Measurements from ENCODE around the gene LRIF1. TPM values are rescaled to one million over a fixed set of nuclear protein-coding genes. Genes with fewer than 3 reads are reported as not detected.

Gene LRIF1
- total RNA-seq, 3 donors from 2014 or later (not counting 1 experiment from before 2014, with no cell fraction given): 8.9 to 12.5 (median 10.4) TPM

- peaks cover 18 to 31% of the 10 kb centered on the region in 2 donors for H3K27me3 Mint-ChIP-seq (ENCODE audit: low read depth in 2 of 2)
- DNase-seq (peak in 1 of 2 donors; percentile 66), ATAC-seq (peak; percentile 71 to 93 (median 85))
- peaks cover 11% of the 10 kb centered on the region for H3K9me3 ChIP-seq (ENCODE audit: control insufficient read depth, insufficient read depth, low read length)
- peak overlapping the region; percentile 49 for H3K4me3 Mint-ChIP-seq
- H3K27me3 ChIP-seq (ENCODE audit: control insufficient read depth, insufficient read depth, low read length): peaks cover 4% of the 10 kb centered on the region
- intact Hi-C loops (cut with micrococcal nuclease): no loop called here
- H3K9me3 Mint-ChIP-seq: peaks cover 3 to 7% of the 10 kb centered on the region in 2 donors
- 33% methylated on average over 3 of the region's 3 CpGs for WGBS (ENCODE audit: insufficient coverage)
- peaks cover 27% of the 10 kb centered on the region in 2 donors for H3K4me1 Mint-ChIP-seq
- H3K4me1 ChIP-seq (ENCODE audit: control insufficient read depth, insufficient read depth, low read length): peaks cover 18% of the 10 kb centered on the region
- peak overlapping the region; percentile 43 for H3K27ac ChIP-seq (ENCODE audit: low read length)
- no peak for TF ChIP-seq CTCF (IDR thresholded peaks at IDR 0.05)
- no peaks in the 10 kb centered on the region for H3K36me3 ChIP-seq (ENCODE audit: control insufficient read depth, insufficient read depth, low read length)
- H3K4me3 ChIP-seq (ENCODE audit: low read length): no peak overlapping the region
- H3K27ac Mint-ChIP-seq: peak overlapping the region; percentile 24 to 48
- peaks cover 11% of the 10 kb centered on the region for H3K36me3 Mint-ChIP-seq
Observed at GRCh38 chr1:110982320-110982719, 18.6 kb upstream of the LRIF1 start.

- H3K9me3 Mint-ChIP-seq: peaks cover 7 to 13% of the 10 kb centered on the region in 2 donors
- Histone ChIP-seq H3K4me1 (ENCODE audit: control insufficient read depth, insufficient read depth, low read length) (peaks cover 18% of the 10 kb centered on the region), H3K9me3 (ENCODE audit: control insufficient read depth, insufficient read depth, low read length) (peaks cover 11% of the 10 kb centered on the region), H3K4me3 (ENCODE audit: low read length) (no peak overlapping the region), H3K27ac (ENCODE audit: low read length) (no peak overlapping the region), H3K36me3 (ENCODE audit: control insufficient read depth, insufficient read depth, low read length) (no peaks in the 10 kb centered on the region), H3K27me3 (ENCODE audit: control insufficient read depth, insufficient read depth, low read length) (peaks cover 8% of the 10 kb centered on the region)
- H3K4me1 Mint-ChIP-seq: peaks cover 23 to 27% of the 10 kb centered on the region in 2 donors
- 88% methylated on average over 2 of the region's 2 CpGs for WGBS (ENCODE audit: insufficient coverage)
- no peak overlapping the region for H3K27ac Mint-ChIP-seq
- no peak for TF ChIP-seq CTCF (IDR thresholded peaks at IDR 0.05)
- DNase-seq: no peak
- H3K4me3 Mint-ChIP-seq: no peak overlapping the region
- intact Hi-C loops (cut with micrococcal nuclease): no loop called here
- H3K36me3 Mint-ChIP-seq: peaks cover 24% of the 10 kb centered on the region
- no peak for ATAC-seq
- H3K27me3 Mint-ChIP-seq (ENCODE audit: low read depth in 2 of 2): peaks cover 27 to 42% of the 10 kb centered on the region in 2 donors
Observed at GRCh38 chr1:110979154-110979553, 15.4 kb upstream of the LRIF1 start.

- H3K27ac ChIP-seq (ENCODE audit: low read length): no peak overlapping the region
- H3K4me1 Mint-ChIP-seq: peaks cover 5 to 7% of the 10 kb centered on the region in 2 donors
- no peak for DNase-seq
Observed at GRCh38 chr1:110976089-110976488, 12.4 kb upstream of the LRIF1 start.

More at GRCh38 chr1:110976089-110976488, 12.4 kb upstream of the LRIF1 start:
- no peak for ATAC-seq
- intact Hi-C loops (cut with micrococcal nuclease): no loop called here
- no peaks in the 10 kb centered on the region for H3K36me3 ChIP-seq (ENCODE audit: control insufficient read depth, insufficient read depth, low read length)
- TF ChIP-seq CTCF (IDR thresholded peaks at IDR 0.05): no peak
- H3K27me3 ChIP-seq (ENCODE audit: control insufficient read depth, insufficient read depth, low read length): peaks cover 14% of the 10 kb centered on the region
- no peaks in the 10 kb centered on the region for H3K9me3 ChIP-seq (ENCODE audit: control insufficient read depth, insufficient read depth, low read length)
- no peak overlapping the region for H3K27ac Mint-ChIP-seq
- H3K4me3 Mint-ChIP-seq: no peak overlapping the region
- H3K36me3 Mint-ChIP-seq: peaks cover 39% of the 10 kb centered on the region
- no peak overlapping the region for H3K4me3 ChIP-seq (ENCODE audit: low read length)
- H3K4me1 ChIP-seq (ENCODE audit: control insufficient read depth, insufficient read depth, low read length): no peaks in the 10 kb centered on the region
- peaks cover 3 to 16% of the 10 kb centered on the region in 2 donors for H3K9me3 Mint-ChIP-seq
- 92% methylated on average over 1 of the region's 3 CpGs for WGBS (ENCODE audit: insufficient coverage)
- peaks cover 47 to 69% of the 10 kb centered on the region in 2 donors for H3K27me3 Mint-ChIP-seq (ENCODE audit: low read depth in 2 of 2)

All from natural killer cell (primary cell).